PC-9 (cell line): ENCODE results near the gene LIX1L. TPM values are rescaled to one million over a fixed set of nuclear protein-coding genes. Genes with fewer than 3 reads are reported as not detected.

Experiments used
- BruUV-seq: library from RNA; stranded (reverse); fragments of 400-500 nt; replicated peaks from 2 replicates; lab custom pipeline; 2021; lab: Mats Ljungman, UMichigan
- CTCF ChIA-PET: fragments of 300-600 bp; sonication (Branson Sonifier 250); formaldehyde crosslinking; loops from one replicate; lab custom pipeline; 2022; ENCODE audit warnings: antibody characterized with exemption; lab: Charles Lee
- POLR2A ChIA-PET: fragments of 300-600 bp; sonication (Branson Sonifier 250); formaldehyde crosslinking; loops from one replicate; lab custom pipeline; 2022; ENCODE audit warnings: antibody characterized with exemption; ENCODE audit not compliant: unreplicated experiment; lab: Charles Lee
- DNase-seq, 2 experiments: peaks; one replicate each; pipeline versions ENCODE4 v3.0.0 to v3.0.0-alpha.2; 2015 to 2022; ENCODE audit warnings: mixed read lengths in 1 of 2
- H2AFZ ChIP-seq: fragments of 200-600 bp; sonication (generic); 2 replicates; pipeline ENCODE4 v1.8.1; 2017; ENCODE audit warnings: antibody characterized with exemption
- H3F3A ChIP-seq: fragments of 200-600 bp; sonication (generic); 2 replicates; pipeline ENCODE4 v1.8.1; 2017; ENCODE audit warnings: antibody characterized with exemption, mild to moderate bottlenecking, low read depth; ENCODE audit not compliant: insufficient read depth
- H3K27ac ChIP-seq: fragments of 200-600 bp; sonication (generic); 2 replicates; pipeline ENCODE4 v1.6.1; 2016; ENCODE audit warnings: mixed run types
- H3K27me3 ChIP-seq: fragments of 200-600 bp; sonication (generic); 2 replicates; pipeline ENCODE4 v1.6.1; 2016; ENCODE audit warnings: low read depth, mixed run types; ENCODE audit not compliant: insufficient read depth
- H3K36me3 ChIP-seq: fragments of 200-600 bp; sonication (generic); 2 replicates; pipeline ENCODE4 v1.6.1; 2016; ENCODE audit warnings: low read depth, mixed run types
- H3K4me1 ChIP-seq: fragments of 200-600 bp; sonication (generic); replicated peaks from 2 replicates; pipeline ENCODE4 v1.6.1; 2016; ENCODE audit warnings: mixed run types; ENCODE audit not compliant: insufficient read depth
- H3K4me2 ChIP-seq: fragments of 200-600 bp; sonication (generic); 2 replicates; pipeline ENCODE4 v1.6.1; 2017; ENCODE audit warnings: mixed run types
- H3K4me3 ChIP-seq: fragments of 200-600 bp; sonication (generic); 2 replicates; pipeline ENCODE4 v1.6.1; 2016; ENCODE audit warnings: mixed run types
- H3K79me2 ChIP-seq: fragments of 200-600 bp; sonication (generic); 2 replicates; pipeline ENCODE4 v1.6.1; 2017; ENCODE audit warnings: low read depth, mixed run types
- H3K9me2 ChIP-seq: fragments of 200-600 bp; sonication (generic); 2 replicates; pipeline ENCODE4 v1.8.1; 2017; ENCODE audit warnings: mild to moderate bottlenecking; ENCODE audit not compliant: insufficient read depth
- H3K9me3 ChIP-seq: fragments of 200-600 bp; sonication (generic); 2 replicates; pipeline ENCODE4 v1.8.1; 2016; ENCODE audit warnings: low read depth; ENCODE audit not compliant: insufficient read depth
- H4K20me1 ChIP-seq: fragments of 200-600 bp; sonication (generic); 2 replicates; pipeline ENCODE4 v1.8.1; 2017; ENCODE audit not compliant: insufficient read depth
- EZH2 ChIP-seq: fragments of 200-600 bp; sonication (generic); IDR thresholded peaks from 2 replicates; pipeline ENCODE4 v1.8.0; 2017; ENCODE audit warnings: antibody characterized with exemption, low read depth
- intact Hi-C: fragments of 100-400 bp; cut with micrococcal nuclease; formaldehyde crosslinking; loops from one replicate; pipeline ENCODE4 v1.10.0; 2022; ENCODE audit not compliant: unreplicated experiment
- total RNA-seq: library from RNA; stranded (reverse); gene quantifications from 2 replicates; pipeline ENCODE4 v1.2.3, GENCODE V29; 2021
- TF ChIP-seq, protein P1 (sequence below): fragments of 200-600 bp; sonication (generic); conservative IDR thresholded peaks from 2 replicates; pipeline ENCODE4 v1.6.1; 2017; ENCODE audit warnings: mixed run types, antibody characterized with exemption, mild to moderate bottlenecking, moderate library complexity

Gene LIX1L
- total RNA-seq, 1 experiment from 2014 or later = 0.48 TPM

DNA sequence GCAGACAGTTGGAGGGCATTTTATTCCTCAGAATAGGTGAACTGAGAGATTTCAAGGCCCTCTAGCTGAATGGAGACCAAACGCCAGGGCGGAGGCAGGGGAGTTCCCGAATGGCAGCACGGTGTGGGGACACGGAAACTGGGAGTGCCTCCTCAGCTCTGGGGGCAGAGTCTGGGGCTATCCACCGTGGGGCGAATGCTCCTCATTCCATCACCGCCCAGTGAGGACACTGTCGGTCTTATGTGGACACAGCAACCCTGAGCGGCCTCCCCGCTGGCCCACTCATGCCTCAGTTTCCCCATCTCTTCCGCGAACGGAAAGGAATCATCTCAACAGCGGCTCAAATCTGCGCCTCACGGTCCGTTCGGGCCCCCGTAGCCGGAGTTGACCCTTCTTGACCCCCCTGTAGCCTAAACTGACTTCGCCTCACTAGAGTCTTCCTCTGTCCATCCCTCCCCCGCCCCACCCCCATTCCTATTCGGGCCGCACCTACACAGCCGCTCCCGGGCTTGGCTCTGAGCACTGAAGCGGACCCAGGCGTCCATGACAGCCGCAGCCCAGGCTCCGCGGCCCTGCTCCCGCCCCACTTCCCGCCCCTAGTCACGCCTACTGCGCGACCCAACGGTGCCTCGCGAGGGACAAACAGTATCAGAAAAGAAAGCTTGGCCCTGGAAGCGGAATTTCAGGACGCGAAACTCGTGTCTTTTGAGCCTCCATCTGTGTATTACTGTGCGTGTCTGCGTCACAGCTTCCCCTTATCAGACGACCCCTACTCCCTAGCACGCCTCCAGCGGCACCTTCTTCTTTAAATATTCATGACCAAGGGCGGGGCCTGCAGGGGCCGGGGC, 39.4 kb downstream of the LIX1L start, which contains the start of gene PEX11B:
Gene PEX11B (minus strand): TSS at position 574 of the 848 bp plus-strand sequence. CDS start 29 bp downstream, at position 545.
- peaks cover 13% of the 10 kb centered on the region; the same call in 1 of the 2 replicates for H3K36me3 ChIP-seq
- H2AFZ ChIP-seq = peak within 1 kb of the TSS; percentile 96
- no peaks in the 10 kb centered on the region for H3K9me3 ChIP-seq
- DNase-seq = peak; percentile 66 to 83
- H4K20me1 ChIP-seq = no peaks in the 10 kb centered on the region; the same call in 1 of the 2 replicates
- no peaks in the 10 kb centered on the region for H3K9me2 ChIP-seq
- H3F3A ChIP-seq = peaks cover 44% of the 10 kb centered on the region
- TF ChIP-seq EZH2 = no peak
- TF ChIP-seq, protein P1, sequence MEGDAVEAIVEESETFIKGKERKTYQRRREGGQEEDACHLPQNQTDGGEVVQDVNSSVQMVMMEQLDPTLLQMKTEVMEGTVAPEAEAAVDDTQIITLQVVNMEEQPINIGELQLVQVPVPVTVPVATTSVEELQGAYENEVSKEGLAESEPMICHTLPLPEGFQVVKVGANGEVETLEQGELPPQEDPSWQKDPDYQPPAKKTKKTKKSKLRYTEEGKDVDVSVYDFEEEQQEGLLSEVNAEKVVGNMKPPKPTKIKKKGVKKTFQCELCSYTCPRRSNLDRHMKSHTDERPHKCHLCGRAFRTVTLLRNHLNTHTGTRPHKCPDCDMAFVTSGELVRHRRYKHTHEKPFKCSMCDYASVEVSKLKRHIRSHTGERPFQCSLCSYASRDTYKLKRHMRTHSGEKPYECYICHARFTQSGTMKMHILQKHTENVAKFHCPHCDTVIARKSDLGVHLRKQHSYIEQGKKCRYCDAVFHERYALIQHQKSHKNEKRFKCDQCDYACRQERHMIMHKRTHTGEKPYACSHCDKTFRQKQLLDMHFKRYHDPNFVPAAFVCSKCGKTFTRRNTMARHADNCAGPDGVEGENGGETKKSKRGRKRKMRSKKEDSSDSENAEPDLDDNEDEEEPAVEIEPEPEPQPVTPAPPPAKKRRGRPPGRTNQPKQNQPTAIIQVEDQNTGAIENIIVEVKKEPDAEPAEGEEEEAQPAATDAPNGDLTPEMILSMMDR = no peak
- peaks cover 11% of the 10 kb centered on the region for H3K4me1 ChIP-seq
- H3K4me3 ChIP-seq = peak within 1 kb of the TSS; percentile 80
- peak within 1 kb of the TSS; percentile 98 for H3K4me2 ChIP-seq
- H3K79me2 ChIP-seq = peaks cover 10% of the 10 kb centered on the region
- H3K27ac ChIP-seq = peak within 1 kb of the TSS; percentile 64
- ChIA-PET CTCF (interaction anchor here (0.6 to 1.2 kb wide), 5 partner anchors 11 to 94 kb away, joined by 3 to 8 read pairs (median 4); partner anchors contain the start of gene PIAS3), POLR2A (interaction anchor here (0.6 to 1.1 kb wide), 4 partner anchors 9 to 137 kb away, joined by 3 to 6 read pairs (median 5); partner anchors contain the start of genes LIX1L, PIAS3 and RBM8A)
- BruUV-seq = TSS peak; percentile 0
- no peaks in the 10 kb centered on the region for H3K27me3 ChIP-seq
- intact Hi-C loops = loop anchor here (2.0 to 5.0 kb wide), 3 partner anchors 59 to 94 kb away; partner anchors contain the start of gene PIAS3

DNA sequence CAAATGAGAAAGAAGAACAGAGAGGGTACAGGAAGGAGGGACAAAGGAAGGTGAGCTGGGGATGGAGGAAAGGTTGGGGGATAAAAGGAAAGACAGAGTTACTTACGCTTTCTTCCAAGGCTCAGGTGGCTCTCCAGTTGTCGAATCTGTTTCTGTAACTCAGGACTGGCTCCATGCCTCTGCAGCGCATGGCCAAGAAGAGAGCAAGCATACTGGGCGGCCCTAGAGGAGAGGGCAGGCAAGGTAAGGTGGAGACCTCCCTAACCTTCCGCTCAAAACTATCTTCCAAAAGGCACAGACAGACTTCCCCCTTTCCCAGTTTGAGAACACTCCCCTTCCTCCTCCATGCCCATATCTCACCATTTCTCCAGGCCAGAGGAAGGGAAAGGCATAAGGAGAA, 40.2 kb downstream of the LIX1L start:
- DNase-seq = no peak
- TF ChIP-seq, protein P1 = no peak
- no peak for TF ChIP-seq EZH2
- no peak overlapping the region for H3K27ac ChIP-seq
- no TSS peak for BruUV-seq
- peak overlapping the region; percentile 98 for H3K4me2 ChIP-seq
- no peaks in the 10 kb centered on the region for H3K9me2 ChIP-seq
- peaks cover 11% of the 10 kb centered on the region for H3K4me1 ChIP-seq
- H3K36me3 ChIP-seq = peaks cover 8% of the 10 kb centered on the region; the same call in 1 of the 2 replicates
- peak overlapping the region; percentile 80 for H3K4me3 ChIP-seq
- no peaks in the 10 kb centered on the region for H3K9me3 ChIP-seq
- peaks cover 36% of the 10 kb centered on the region for H3F3A ChIP-seq
- peak overlapping the region; percentile 96 for H2AFZ ChIP-seq
- intact Hi-C loops = loop anchor here (5.0 kb wide), 2 partner anchors 60 to 95 kb away; no protein-coding TSS in a partner anchor
- CTCF ChIA-PET = interaction anchor here (0.6 kb wide), 1 partner anchor 10 kb away, joined by 8 read pairs; no protein-coding TSS in a partner anchor
- no peaks in the 10 kb centered on the region for H4K20me1 ChIP-seq
- POLR2A ChIA-PET = no interaction called here
- no peaks in the 10 kb centered on the region for H3K27me3 ChIP-seq
- peaks cover 10% of the 10 kb centered on the region for H3K79me2 ChIP-seq

DNA sequence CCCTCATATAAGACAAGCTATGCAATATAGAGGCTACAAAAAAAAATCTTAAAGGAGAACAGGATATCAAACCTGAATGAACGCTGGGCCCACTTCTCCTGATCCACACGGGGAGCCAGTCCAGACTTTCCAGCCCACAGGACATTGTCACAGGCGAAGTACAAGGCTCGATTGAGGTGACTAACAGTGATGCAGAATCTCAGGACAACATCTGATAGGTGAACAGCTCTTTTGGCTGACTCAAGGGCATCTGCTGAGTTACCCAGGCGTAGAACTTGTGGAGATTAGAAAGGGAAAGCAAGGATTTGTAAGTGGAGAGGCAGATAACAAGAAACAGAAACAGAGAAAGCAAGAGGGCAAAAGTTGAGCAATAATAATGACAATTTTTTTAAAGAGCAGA, 41.1 kb downstream of the LIX1L start:
- Histone ChIP-seq H3K9me2 (no peaks in the 10 kb centered on the region), H3K27ac (no peak overlapping the region), H4K20me1 (no peaks in the 10 kb centered on the region), H3K27me3 (no peaks in the 10 kb centered on the region), H3K4me3 (no peak overlapping the region; the same call in 1 of the 2 replicates), H3K4me2 (no peak overlapping the region), H3F3A (peaks cover 29% of the 10 kb centered on the region), H3K36me3 (peaks cover 8% of the 10 kb centered on the region; the same call in 1 of the 2 replicates), H3K4me1 (peaks cover 11% of the 10 kb centered on the region), H3K9me3 (no peaks in the 10 kb centered on the region), H2AFZ (no peak overlapping the region), H3K79me2 (peaks cover 10% of the 10 kb centered on the region)
- TF ChIP-seq, protein P1 = no peak
- TF ChIP-seq EZH2 = no peak
- DNase-seq = no peak
- no TSS peak for BruUV-seq
- ChIA-PET CTCF (no interaction called here), POLR2A (no interaction called here)
- intact Hi-C loops = loop anchor here (5.0 kb wide), 2 partner anchors 61 to 96 kb away; no protein-coding TSS in a partner anchor
